ENCODE data around the gene NAAA.
"Not testable (repeated sequence)": the region's sequence is repeated elsewhere in the genome, so short reads cannot be mapped to it uniquely, and the experiment has no call there.

NAAA gene

DNA sequence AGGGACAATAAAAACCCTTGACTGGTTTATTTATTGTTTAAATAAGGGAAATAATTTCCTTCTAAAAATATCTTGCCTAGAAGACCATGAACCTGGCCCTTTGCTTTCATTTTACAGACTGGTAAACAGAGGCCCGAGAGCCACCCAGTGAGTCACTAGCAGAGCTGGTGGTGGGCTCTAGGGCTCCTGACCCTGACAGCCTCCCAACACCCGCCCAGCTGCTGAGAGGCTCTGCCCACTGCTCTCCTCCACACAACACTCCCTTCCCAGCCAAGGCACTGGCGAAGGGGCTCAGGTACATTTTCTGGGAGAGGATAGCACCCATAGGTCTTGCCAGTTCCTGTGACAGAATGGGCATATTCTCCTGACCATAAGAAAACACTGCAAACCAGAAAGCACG is 20.5 kb downstream of the NAAA start:
- DNase-seq (ENCODE audit: low read depth in 2 of 2, low spot score in 1 of 2) = no peak

DNA sequence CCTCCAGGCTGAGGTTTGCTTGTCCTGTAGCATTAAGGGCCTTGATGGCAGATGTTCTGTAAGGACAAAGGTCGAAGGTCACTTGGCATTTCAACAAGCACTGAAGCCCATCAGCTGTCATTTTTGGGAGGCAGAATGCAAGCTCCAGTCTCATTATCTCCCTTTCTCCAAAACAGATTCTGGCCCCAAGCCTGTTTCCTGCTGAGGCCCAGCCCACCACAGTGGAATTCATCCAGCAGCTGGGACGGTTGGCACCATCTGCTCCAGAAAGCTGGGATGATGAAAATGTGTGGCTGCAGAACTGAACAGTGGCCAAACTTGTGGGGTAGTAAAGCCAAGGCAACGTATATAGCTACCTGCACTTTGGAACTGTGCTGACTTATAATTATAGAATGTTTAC is 20.9 kb downstream of the NAAA start:
- DNase-seq (ENCODE audit: low read depth in 2 of 2, low spot score in 1 of 2) = no peak

DNA sequence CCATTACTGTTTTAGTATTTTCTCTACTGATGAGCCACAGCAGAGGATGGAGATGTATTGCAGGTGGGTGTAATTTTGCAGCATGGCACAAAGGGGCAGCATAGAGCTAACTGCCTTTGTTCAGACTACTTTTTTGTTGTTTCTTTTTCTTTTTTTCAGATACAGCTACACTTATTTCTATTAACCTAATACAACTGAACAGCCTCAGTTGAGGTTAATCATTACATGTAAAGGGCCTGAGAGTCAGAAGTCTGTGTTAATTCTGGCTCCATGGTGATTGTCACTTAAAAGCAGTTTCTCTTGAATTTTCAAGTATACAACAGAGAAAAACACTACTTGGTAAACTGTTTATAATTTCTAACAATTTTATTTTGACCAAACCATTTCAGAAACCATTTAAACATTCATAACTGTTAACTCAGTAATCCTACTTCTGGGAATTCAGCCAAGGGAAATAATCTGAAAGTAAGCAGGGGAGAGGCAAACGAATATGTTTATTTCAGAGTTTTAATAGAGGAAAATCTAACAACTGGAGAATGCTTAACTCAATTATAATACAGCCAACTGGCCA is 24.6 kb downstream of the NAAA start:
- no peak for DNase-seq (ENCODE audit: low read depth in 2 of 2, low spot score in 1 of 2)

DNA sequence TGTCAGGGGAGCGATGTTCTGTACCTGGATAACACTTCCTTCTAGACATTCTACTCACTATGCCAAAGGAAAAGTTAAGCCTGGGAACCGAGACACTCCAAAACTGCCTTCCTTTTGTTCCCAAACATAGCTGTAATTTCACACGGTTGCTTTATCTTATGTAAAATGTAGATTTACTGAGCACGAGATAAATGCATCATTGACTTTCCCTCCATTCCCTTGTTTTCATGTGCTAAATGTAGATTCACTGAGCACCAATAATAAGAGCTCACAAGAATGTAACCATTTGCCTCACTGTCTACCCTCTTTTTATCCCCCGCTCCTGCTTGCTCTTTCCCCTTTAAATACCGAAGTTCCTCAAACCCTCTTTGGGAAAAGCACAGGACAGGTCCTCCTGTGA is 27.8 kb downstream of the NAAA start:
- DNase-seq (ENCODE audit: low read depth in 2 of 2, low spot score in 1 of 2) = no peak

DNA sequence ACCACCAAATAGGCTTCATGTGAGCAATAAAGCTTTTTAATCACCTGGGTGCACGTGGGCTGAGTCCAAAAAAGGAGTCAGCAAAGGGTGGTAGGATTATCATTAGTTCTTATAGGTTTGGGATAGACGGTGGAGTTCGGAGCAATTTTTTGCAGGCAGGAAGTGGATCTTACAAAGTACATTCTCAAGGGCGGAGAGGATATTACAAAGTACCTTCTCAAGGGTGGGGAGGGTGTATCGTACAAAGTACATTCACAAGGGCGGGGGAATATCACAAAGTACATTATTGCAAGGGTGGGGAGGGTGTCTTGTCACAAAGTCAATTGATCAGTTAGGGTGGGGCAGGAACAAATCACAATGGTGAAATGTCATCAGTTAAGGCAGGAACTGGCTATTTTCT is 30.0 kb downstream of the NAAA start:
- not testable (repeated sequence) for DNase-seq (ENCODE audit: low read depth in 2 of 2, low spot score in 1 of 2)

DNA sequence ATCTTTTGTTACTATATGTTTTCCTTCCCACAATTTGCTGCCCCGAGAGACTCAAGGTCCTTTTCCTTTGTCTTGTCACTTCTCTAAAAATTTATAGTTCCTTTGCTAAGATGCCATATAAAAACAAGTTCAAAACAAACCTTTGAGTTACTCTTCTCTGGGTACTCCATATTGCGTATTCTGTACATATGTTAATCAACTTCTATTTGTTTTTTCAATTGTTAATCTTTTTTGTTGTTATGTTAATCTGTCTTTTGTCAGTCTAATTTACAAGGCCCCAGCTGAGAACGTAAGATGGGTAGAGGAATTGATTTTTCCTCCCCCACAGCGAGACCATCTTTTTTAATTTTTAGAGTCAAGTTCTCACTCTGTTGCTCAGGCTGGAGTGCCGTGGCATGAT is 31.4 kb downstream of the NAAA start:
- no peak for DNase-seq (ENCODE audit: low read depth in 2 of 2, low spot score in 1 of 2)

DNA sequence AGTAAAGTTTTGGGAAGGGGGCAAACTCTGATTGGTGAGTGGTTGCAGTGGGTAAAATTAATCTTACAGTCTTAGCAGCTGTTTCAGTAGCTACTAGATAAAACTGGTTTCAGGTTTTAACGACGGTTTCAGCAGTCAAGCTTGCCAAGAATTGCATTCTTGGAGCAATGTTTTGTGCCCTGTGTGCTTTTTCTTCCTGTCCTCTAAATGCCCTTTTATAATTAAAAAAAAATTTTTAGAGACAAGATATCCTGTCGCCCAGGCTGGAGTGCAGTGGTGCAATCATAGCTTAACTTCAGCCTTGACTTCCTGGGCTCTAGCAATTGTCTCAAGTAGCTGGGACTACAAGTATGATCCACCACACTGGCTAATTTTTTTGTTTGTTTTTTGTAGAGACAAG is 32.3 kb downstream of the NAAA start:
- no peak for DNase-seq (ENCODE audit: low read depth in 2 of 2, low spot score in 1 of 2)

DNA sequence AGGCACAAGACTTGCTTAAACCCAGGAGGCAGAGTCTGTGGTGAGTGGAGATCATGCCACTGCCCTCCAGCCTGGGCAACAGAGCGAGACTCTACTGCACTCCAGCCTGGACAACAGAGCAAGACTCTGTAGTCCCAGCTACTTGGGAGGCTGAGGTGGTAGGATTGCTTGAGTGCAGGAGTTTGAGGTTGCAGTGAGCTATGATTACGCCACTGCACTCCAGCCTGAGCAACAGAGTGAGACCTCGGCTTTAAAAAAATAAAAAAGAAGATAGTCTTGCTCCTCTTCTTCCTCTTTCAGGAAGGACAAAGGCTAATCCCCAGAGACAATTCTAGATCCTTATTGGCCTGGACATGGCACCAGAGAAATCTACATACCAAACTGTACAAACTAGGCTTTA is 32.8 kb downstream of the NAAA start:
- DNase-seq (ENCODE audit: low read depth in 2 of 2, low spot score in 1 of 2) = no peak

DNA sequence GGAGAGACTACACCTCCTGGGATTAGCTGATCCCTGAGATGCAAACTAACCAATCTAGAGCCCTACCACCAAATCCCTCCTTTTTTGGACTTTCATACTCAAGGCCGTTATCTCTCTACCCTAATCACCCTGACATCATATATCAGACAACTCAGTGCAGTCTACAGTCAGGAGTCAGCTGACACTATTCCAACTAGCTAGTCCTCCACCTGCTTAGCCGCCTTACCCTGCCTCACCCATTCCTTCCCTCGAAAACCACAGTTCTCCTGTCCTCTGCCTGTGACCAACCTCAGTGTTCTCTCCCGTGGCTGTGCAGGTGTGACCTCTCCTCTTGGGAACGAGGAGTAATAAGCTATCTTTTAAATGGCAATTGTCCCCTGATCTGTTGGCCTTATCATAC is 36.7 kb downstream of the NAAA start:
- DNase-seq (ENCODE audit: low read depth in 2 of 2, low spot score in 1 of 2) = no peak

DNA sequence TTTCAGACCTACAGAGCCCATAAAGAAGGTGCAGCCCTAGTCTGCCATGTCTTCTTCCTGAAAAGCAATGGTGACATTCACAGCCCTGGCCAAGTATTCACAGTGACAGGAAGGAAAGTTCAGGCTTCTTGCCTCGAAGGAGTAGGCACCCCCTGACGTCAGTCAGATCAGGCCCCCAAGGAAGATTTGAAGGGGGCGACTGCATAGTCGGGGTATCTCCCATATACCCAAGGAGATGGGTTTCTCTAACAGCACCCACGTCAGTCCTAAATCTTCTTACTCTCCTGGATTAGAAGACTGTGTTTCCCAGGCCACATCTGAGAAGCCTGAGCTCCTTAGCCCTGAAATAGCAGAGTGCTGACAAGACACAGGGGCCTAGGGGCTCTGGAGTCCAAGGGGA is 38.5 kb downstream of the NAAA start, which contains the start of gene PPEF2:
Gene PPEF2, minus strand, starts transcription at position 101 of the 400 bp plus-strand sequence. CDS start 6,127 bp downstream, outside the sequence.
- DNase-seq (ENCODE audit: low read depth in 2 of 2, low spot score in 1 of 2) = no peak

DNA sequence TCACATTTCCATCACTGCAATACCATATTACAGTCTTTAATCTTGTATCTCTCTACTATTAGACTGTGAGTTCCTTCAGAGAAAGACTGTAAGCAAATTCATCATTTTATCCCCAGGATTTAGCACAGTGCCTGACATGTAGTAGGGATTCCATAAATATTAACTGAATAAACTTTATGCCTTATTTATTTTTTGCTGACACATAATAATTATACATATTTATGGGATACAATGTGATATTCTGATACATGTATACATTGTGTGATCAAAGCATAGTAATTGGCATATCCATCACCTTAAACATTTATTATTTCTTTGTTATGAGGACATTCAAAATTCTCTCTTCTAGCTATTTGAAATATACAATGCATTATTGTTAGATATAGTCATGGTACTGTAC is 42.3 kb downstream of the NAAA start:
- DNase-seq (ENCODE audit: low read depth in 2 of 2, low spot score in 1 of 2) = no peak

DNA sequence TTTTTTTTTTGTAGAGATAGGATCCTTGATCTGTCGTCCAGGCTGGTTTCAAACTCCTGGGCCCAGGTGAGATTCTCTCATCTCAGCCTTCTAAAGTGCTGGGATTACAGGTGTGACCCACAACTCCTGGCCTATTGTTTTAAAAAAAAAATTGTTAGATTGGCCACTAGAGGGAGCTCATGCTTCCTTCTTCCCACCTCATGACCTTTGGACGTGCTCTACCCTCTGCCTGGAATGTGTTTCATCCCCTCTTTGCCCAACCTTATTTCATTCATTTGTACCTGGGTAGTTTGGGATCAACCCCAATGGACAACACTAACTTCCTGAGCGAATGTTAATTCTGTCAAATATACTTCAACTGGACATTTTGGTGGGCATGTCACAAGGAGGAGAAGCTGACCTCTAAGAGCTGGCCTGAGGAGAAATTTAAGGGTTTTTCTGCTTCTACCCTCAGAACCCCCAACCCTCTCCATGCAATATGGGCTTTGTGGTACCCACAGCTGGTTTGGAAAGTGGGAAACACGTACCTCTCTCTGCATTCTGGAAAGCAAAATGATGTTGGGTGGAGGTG is 45.0 kb downstream of the NAAA start:
- DNase-seq (ENCODE audit: low read depth in 2 of 2, low spot score in 1 of 2) = no peak

DNA sequence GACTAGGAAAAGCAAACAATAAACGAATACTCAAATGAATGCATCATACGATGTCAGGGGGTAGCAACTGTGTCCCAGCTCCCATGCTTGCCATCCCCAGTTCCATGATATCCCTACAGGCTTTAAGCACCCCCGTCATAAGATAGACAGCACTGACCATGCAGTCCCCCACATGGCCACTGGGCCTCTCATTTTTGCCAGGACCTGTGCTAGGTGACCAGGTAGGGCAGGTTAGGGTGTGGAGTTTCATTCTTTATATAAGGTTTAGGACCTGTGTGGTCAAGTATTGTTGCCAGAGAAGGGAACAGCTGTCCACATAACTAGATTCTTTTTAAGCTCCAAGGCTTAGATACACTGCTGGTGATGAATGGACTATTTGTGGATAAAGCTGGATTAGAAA is 48.3 kb downstream of the NAAA start:
- DNase-seq (ENCODE audit: low read depth in 2 of 2, low spot score in 1 of 2) = no peak

DNA sequence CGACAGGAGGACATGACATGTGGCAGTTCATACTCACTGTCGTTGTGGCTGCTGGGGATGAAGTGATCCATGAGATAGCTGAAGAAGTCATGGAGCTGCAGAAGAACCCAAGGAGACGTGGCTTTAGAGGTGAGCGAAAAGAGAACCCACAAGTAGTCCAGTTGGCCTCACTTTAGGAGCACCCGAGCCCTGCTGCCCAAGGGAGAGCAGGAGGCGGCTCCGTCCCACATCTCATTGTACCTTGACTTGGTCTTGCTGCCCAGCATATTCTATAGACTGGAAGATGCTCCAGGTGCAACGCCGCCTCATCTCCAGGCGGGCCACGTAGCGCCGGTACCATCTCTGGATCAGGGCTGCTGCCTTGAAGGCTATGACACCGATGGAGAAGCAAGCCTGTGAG is 49.2 kb downstream of the NAAA start:
- DNase-seq (ENCODE audit: low read depth in 2 of 2, low spot score in 1 of 2) = no peak

DNA sequence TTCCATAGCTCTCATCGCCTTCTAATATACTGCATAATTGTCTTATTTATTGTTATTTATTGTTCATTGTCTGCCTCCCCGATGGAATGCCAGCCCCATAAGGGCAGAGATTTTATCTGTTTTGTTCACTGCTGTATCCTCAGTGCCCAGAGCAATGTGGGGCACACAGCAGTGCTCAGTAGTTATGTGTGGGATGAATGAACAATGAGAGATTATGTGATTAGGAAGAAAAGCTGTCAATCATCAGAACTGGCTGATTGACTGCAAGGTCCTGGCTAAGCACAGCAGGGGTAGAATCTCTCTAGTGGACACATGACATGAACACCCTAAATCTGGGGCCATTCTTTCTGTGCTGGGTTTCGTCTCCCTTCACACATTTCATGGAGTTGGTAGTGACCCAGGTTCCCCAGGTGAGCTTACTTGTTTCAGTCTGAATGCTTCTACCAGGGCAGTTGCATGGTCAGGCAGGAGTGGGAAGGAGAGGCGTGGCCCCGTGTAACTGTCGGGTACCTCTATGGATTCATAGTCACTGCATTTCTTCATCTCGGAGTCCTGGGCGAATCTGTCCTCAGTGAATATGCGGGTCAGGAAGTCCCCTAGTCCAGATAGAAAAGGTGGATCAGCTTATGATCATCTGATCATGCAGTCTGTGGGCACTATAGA is 51.1 kb downstream of the NAAA start:
- DNase-seq (ENCODE audit: low read depth in 2 of 2, low spot score in 1 of 2) = no peak

DNA sequence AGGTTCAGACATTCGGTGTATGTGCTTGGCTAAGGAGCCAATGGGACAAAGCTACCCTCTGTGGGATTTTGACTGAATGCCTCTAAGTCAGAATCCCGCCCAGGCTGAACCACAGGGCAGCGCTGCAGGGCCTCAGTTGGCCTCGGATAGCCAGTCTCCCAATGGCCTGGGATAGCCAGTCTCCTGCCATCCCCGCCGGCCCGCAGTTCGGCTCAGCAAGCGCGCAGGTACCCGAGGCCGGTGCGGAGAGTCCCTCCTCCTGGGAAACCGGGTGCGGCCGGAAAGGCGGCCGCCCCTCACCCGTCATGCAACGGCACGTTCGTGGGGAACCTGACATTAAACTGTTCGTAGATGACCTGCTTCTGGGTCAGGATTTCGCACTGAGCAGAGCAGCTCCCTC is 54.7 kb downstream of the NAAA start:
- DNase-seq (ENCODE audit: low read depth in 2 of 2, low spot score in 1 of 2) = no peak

DNA sequence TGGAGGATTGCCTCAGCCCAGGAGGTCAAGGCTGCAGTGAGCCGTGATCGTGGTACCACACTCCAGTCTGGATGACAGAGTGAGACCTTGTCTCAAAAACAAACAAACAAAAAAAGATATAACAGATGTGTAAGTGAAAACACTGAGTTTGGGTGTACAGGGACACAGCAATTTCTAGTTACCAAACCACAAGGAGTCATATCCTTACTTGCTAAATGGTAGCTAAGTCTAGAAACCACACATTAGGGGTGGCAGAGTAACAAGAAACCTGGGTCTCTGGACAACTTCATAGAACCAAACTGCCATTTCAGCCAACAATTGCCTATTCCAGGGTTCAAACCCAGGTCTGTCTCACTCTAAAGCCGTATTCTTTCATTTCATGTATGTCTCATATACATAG is 59.3 kb downstream of the NAAA start:
- DNase-seq (ENCODE audit: low read depth in 2 of 2, low spot score in 1 of 2) = no peak

DNA sequence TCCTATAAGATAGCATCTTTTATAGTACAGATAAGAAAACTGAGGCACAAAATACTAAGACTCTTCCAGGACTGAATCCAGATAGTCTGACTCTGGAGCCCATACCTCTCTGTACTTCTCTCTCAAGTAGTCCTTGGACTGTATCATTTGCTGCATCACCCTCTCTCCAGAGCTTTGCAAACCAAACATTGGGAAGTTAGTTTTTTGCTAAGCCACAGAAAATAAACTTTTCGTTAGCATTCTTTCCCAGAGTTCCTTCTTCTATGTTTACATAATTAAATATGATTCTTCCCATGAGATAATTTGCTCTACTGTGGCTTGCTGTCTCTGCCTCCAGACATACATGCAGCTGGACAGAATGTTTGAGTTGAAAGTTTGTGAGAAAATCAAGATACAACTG is 60.5 kb downstream of the NAAA start:
- DNase-seq (ENCODE audit: low read depth in 2 of 2, low spot score in 1 of 2) = no peak

DNA sequence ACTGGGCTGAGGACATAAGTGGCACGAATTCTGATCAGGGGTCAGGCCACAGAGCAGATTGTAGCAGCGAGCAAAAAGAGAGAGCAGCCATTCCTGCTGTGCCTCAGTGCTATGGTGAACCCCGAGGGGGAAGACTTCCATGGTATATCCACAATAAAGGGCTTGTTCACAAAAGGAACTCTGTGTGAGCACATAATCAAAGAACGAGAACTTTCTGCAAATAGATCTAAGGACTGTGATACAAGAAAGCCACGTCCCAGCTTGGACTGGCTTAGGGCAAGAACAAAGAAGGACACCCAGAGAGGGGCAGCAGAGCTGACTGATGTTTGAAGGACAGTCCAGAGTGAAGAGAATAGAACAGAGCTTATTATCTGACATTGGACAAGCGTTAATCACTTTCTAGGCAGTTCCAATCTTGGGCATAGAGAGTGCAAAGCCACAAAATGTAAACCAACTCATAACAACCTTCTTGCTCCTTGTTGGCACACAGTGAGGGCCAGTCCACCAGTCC is 62.5 kb downstream of the NAAA start:
- DNase-seq (ENCODE audit: low read depth in 2 of 2, low spot score in 1 of 2) = no peak

DNA sequence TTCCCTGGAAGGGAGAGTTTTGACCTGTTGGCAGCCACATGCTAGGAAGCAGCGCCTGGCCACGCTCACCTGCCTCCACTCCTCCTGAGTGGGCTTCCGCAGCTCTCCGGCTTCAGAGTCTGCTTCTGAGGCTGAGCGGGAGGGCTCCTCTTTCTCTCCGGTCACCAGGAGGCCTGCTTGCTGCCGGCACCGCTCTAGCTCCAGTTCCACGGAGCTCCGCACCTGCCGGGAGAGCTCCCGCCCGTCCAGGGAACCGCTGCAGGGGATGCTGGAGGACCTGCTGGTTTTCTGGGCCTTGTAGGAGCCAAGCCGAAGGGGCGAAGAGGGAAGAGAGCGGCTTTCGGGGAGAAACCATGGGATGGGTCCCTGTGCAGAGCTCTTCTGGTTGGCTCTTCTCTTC is 64.6 kb downstream of the NAAA start:
- DNase-seq (ENCODE audit: low read depth in 2 of 2, low spot score in 1 of 2) = no peak

DNA sequence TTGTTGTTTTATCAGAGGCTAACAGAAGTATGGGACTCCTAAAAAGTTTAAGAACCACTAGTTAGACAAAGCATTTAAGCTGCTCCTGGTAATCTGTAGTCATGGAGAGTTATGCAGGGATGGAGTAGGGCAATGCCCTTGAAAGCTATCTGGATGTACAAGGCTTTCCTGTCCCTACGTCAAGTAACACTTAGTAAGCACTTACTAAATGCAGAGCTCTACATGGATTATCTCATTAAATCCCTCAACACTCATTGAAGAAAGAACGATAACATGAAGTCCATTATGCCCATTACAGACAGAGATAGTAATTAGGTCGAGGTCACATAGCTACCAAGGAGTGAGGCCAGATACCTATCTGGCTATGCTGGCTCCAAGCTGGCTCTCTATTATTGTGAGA is 71.7 kb downstream of the NAAA start:
- no peak for DNase-seq (ENCODE audit: low read depth in 2 of 2, low spot score in 1 of 2)

DNA sequence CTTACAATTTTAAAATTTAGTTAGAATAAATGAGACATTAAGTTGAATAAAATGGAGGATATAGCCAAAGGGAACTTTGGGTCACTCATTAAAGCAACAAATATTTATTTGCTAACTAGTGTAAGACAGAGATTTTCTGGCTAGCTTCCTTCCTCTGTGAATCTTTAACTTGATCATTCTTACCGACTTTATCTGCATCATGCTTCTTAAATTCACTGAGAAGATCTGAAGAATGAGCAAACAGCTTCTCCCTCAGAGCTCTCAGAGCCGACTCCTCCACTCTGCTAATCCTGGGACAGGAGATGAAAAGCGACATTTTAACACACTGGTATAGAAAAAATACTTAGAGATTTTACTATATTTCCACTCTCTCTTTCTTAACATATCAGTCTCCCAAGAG is 73.7 kb downstream of the NAAA start:
- DNase-seq (ENCODE audit: low read depth in 2 of 2, low spot score in 1 of 2) = no peak
